Endothelial cell of umbilical vein (primary cell): ENCODE data around the gene CPXM2. TPM values are rescaled to one million over a fixed set of nuclear protein-coding genes. Genes with fewer than 3 reads are reported as not detected.

Experiments used
- BruUV-seq: library from RNA; stranded (reverse); fragments of 400-500 nt; replicated peaks from 2 replicates; lab custom pipeline; 2021; lab: Mats Ljungman, UMichigan
- CTCF ChIA-PET: fragments of 300-600, 350-600 bp; sonication (Branson Sonifier 250); formaldehyde crosslinking; loops from one replicate; lab custom pipeline; 2021; ENCODE audit warnings: antibody characterized with exemption, inconsistent platforms; lab: Charles Lee
- POLR2A ChIA-PET: fragments of 300-600, 350-600 bp; sonication (Branson Sonifier 250); formaldehyde crosslinking; loops from one replicate; lab custom pipeline; 2021; ENCODE audit warnings: antibody characterized with exemption, inconsistent platforms; lab: Charles Lee
- DNase-seq: peaks from one replicate; pipeline ENCODE4 v3.0.0-alpha.2; 2011; ENCODE audit warnings: low read depth, low spot score
- FAIRE-seq: peaks from 2 replicates; lab custom pipeline; 2011; peaks lifted over from hg19 to GRCh38; lab: Jason Lieb, UNC
- H2AFZ ChIP-seq: 2 replicates; pipeline ENCODE4 v1.6.0; 2012; ENCODE audit warnings: low read depth, low read length, control low read depth, inconsistent platforms
- H3K27ac ChIP-seq: 2 replicates; pipeline ENCODE4 v1.5.1; 2011; ENCODE audit warnings: low read depth, mild to moderate bottlenecking, control low read depth, low read length, moderate library complexity; ENCODE audit not compliant: insufficient read depth
- H3K27me3 ChIP-seq, 2 experiments: 2 replicates each; pipeline versions ENCODE4 v1.6.0 to v1.6.1; 2011; ENCODE audit warnings: low read length in 2 of 2, mixed read lengths in 1 of 2; ENCODE audit not compliant: control insufficient read depth in 2 of 2, insufficient read depth in 2 of 2
- H3K36me3 ChIP-seq, 2 experiments: 2 replicates in 1 of 2; 3 replicates in 1 of 2; pipeline ENCODE4 v1.5.1; 2011; ENCODE audit warnings: low read length in 2 of 2, mild to moderate bottlenecking in 1 of 2, moderate library complexity in 1 of 2; ENCODE audit not compliant: control insufficient read depth in 2 of 2, insufficient read depth in 2 of 2; ENCODE audit errors: extremely low read depth in 1 of 2
- H3K4me1 ChIP-seq: 3 replicates; pipeline ENCODE4 v1.5.1; 2011; ENCODE audit warnings: mild to moderate bottlenecking, low read length; ENCODE audit not compliant: control insufficient read depth, insufficient read depth; ENCODE audit errors: extremely low read depth
- H3K4me2 ChIP-seq: 2 replicates; pipeline ENCODE4 v1.6.1; 2011; ENCODE audit warnings: low read length, control low read depth, mixed read lengths; ENCODE audit not compliant: insufficient read depth
- H3K4me3 ChIP-seq, 3 experiments: fragments of 200-600 bp in 1 of 3; sonication (generic), shearing (Covaris generic) in 1 of 3; replicated peaks in 1 of 3; 2 replicates each; pipeline ENCODE4 v1.5.1; 2011 to 2016; ENCODE audit warnings: control low read depth in 3 of 3, low read length in 3 of 3, mild to moderate bottlenecking in 2 of 3, inconsistent platforms in 1 of 3, low read depth in 1 of 3, moderate library complexity in 1 of 3; ENCODE audit not compliant: insufficient read depth in 1 of 3
- H3K79me2 ChIP-seq: 2 replicates; pipeline ENCODE4 v1.6.0; 2012; ENCODE audit warnings: low read length, inconsistent platforms; ENCODE audit not compliant: control insufficient read depth, insufficient read depth
- H3K9ac ChIP-seq: replicated peaks from 2 replicates; pipeline ENCODE3; 2011; ENCODE audit warnings: low read length, control low read depth; ENCODE audit not compliant: insufficient read depth; ENCODE audit errors: extremely low read depth
- H3K9me1 ChIP-seq: replicated peaks from 3 replicates; pipeline ENCODE4 v1.6.0; 2011; ENCODE audit warnings: mild to moderate bottlenecking, low read length; ENCODE audit not compliant: control insufficient read depth, insufficient read depth; ENCODE audit errors: extremely low read depth
- H3K9me3 ChIP-seq: replicated peaks from 2 replicates; pipeline ENCODE4 v1.5.1; 2012; ENCODE audit warnings: low read length, inconsistent platforms; ENCODE audit not compliant: control insufficient read depth, insufficient read depth
- H4K20me1 ChIP-seq: replicated peaks from 2 replicates; pipeline ENCODE3; 2011; ENCODE audit warnings: mild to moderate bottlenecking, low read length; ENCODE audit not compliant: control insufficient read depth, insufficient read depth; ENCODE audit errors: extremely low read depth
- CTCF ChIP-seq, 2 donors: IDR thresholded peaks; 1 replicate in 1 of 2; 2 replicates in 1 of 2; pipeline ENCODE4 v1.5.1; 2011; ENCODE audit warnings: low read length in 2 of 2, mild to moderate bottlenecking in 2 of 2, moderate library complexity in 2 of 2, control low read depth in 1 of 2, inconsistent platforms in 1 of 2, low read depth in 1 of 2; ENCODE audit not compliant: insufficient read depth in 1 of 2; ENCODE audit errors: extremely low read depth in 1 of 2
- EZH2 ChIP-seq: IDR thresholded peaks from 2 replicates; pipeline ENCODE4 v1.6.1; 2012; ENCODE audit warnings: borderline replicate concordance, low read depth, mild to moderate bottlenecking, moderate library complexity, low read length, inconsistent platforms; ENCODE audit not compliant: severe bottlenecking
- FOS ChIP-seq: IDR thresholded peaks from 2 replicates; pipeline ENCODE4 v1.6.1; 2011; ENCODE audit warnings: mild to moderate bottlenecking, low read length, moderate library complexity, borderline replicate concordance; ENCODE audit not compliant: insufficient read depth
- GATA2 ChIP-seq: IDR thresholded peaks from 2 replicates; pipeline ENCODE4 v1.7.0; 2011; ENCODE audit warnings: low read depth, mild to moderate bottlenecking, moderate library complexity, mixed read lengths, low read length; ENCODE audit not compliant: insufficient read length, insufficient read depth
- JUN ChIP-seq: IDR thresholded peaks from 2 replicates; pipeline ENCODE4 v1.6.1; 2011; ENCODE audit warnings: borderline replicate concordance, low read depth; ENCODE audit not compliant: insufficient read length, insufficient read depth
- MAX ChIP-seq: IDR thresholded peaks from 2 replicates; pipeline ENCODE4 v1.6.1; 2011; ENCODE audit not compliant: insufficient read depth, insufficient read length
- MYC ChIP-seq: IDR thresholded peaks from one replicate; pipeline ENCODE4 v1.6.1; 2011; ENCODE audit warnings: mild to moderate bottlenecking, low read depth, low read length
- POLR2A ChIP-seq: IDR thresholded peaks from 2 replicates; pipeline ENCODE4 v1.6.1; 2012; ENCODE audit warnings: low read depth, mild to moderate bottlenecking, control low read depth, low read length
- POLR2AphosphoS5 ChIP-seq: IDR thresholded peaks from 2 replicates; pipeline ENCODE4 v1.6.1; 2012; ENCODE audit warnings: low read depth, mild to moderate bottlenecking, control low read depth, low read length, moderate library complexity; ENCODE audit not compliant: insufficient read depth
- dilution Hi-C: fragments of 300-500 bp; cut with MboI; formaldehyde crosslinking; loops from one replicate; pipeline ENCODE4 v1.15.0; 2019; ENCODE audit warnings: low sequenced_read_pairs; ENCODE audit not compliant: extremely low pct_ligation_motif_present
- intact Hi-C: fragments of 100-400 bp; cut with micrococcal nuclease; formaldehyde crosslinking; loops from one replicate; pipeline ENCODE4 v1.10.0; 2022
- polyA plus RNA-seq, 4 experiments: library from polyadenylated mRNA; depleted of rRNA in 3 of 4; stranded (reverse) in 3 of 4; unstranded in 1 of 4; fragments of >200 nt; gene quantifications; 2 replicates each; pipeline versions ENCODE4 v1.2.1 to v1.2.3, GENCODE V29; 2011 to 2012; ENCODE audit warnings: missing spikeins in 1 of 4
- total RNA-seq: library from RNA; stranded (reverse); gene quantifications from 2 replicates; pipeline ENCODE4 v1.2.3, GENCODE V29; 2021

The CPXM2 gene
- total and polyA plus RNA-seq, 2 donors (not counting 3 experiments of a cell fraction or from before 2014, with no cell fraction given): 1.8 to 2.7 TPM

GRCh38 chr10:123729523-123729922 lies 162.1 kb downstream of the CPXM2 start:
- H3K4me2 ChIP-seq: no peak overlapping the region
- H3K79me2 ChIP-seq: no peaks in the 10 kb centered on the region
- no peaks in the 10 kb centered on the region for H3K9me3 ChIP-seq
- intact Hi-C loops: no loop called here
- BruUV-seq: no TSS peak
- no peaks in the 10 kb centered on the region for H3K4me1 ChIP-seq
- ChIA-PET CTCF (no interaction called here), POLR2A (no interaction called here)
- H3K36me3 ChIP-seq: no peaks in the 10 kb centered on the region
- H3K4me3 ChIP-seq: no peak overlapping the region
- TF ChIP-seq POLR2A: no peak
- TF ChIP-seq MAX: no peak
- no peak for TF ChIP-seq POLR2AphosphoS5
- TF ChIP-seq GATA2: no peak
- TF ChIP-seq MYC: no peak
- no peak for TF ChIP-seq JUN
- no peak for TF ChIP-seq EZH2
- no peak for TF ChIP-seq FOS
- TF ChIP-seq CTCF (IDR thresholded peaks at IDR 0.05; ENCODE audit: extremely low read depth in 1 of 2, insufficient read depth in 1 of 2, low read depth in 1 of 2, low read length in 2 of 2): no peak
- no peak overlapping the region for H3K27ac ChIP-seq
- no peak for FAIRE-seq
- H2AFZ ChIP-seq: no peak overlapping the region
- DNase-seq: no peak
- H3K27me3 ChIP-seq: no peaks in the 10 kb centered on the region
- dilution Hi-C loops: no loop called here
- no peaks in the 10 kb centered on the region for H4K20me1 ChIP-seq
- H3K9ac ChIP-seq: no peak overlapping the region
- no peaks in the 10 kb centered on the region for H3K9me1 ChIP-seq
